Vagina (tissue), 2 donors: Measurements from ENCODE around the gene FBXO10.

Source experiments
- CTCF ChIP-seq, 3 experiments: fragments of 450-650 bp in 2 of 3; fragments of 200-600 bp in 1 of 3; sonication (generic) in 1 of 3; IDR thresholded peaks; one replicate each; pipeline ENCODE4 v1.5.1; 2017 to 2019; ENCODE audit warnings: antibody characterized with exemption in 3 of 3, mild to moderate bottlenecking in 2 of 3, moderate library complexity in 2 of 3
- POLR2A ChIP-seq, 2 donors: fragments of 450-650 bp; IDR thresholded peaks; one replicate each; pipeline ENCODE4 v1.6.1; 2017; ENCODE audit warnings: antibody characterized with exemption in 2 of 2, mild to moderate bottlenecking in 2 of 2, moderate library complexity in 2 of 2
- POLR2AphosphoS5 ChIP-seq, 2 donors: sonication (generic); formaldehyde crosslinking; IDR thresholded peaks; one replicate each; pipeline ENCODE4 v1.9.0; 2017; ENCODE audit warnings: antibody characterized with exemption in 2 of 2, mild to moderate bottlenecking in 2 of 2, low read depth in 1 of 2; ENCODE audit not compliant: insufficient read depth in 1 of 2

GRCh38 chr9:37534412-37534811, 41.8 kb downstream of the FBXO10 start:
- no peak for TF ChIP-seq CTCF (IDR thresholded peaks at IDR 0.05)
- TF ChIP-seq POLR2A (IDR thresholded peaks at IDR 0.05): no peak
- no peak for TF ChIP-seq POLR2AphosphoS5 (IDR thresholded peaks at IDR 0.05; ENCODE audit: insufficient read depth in 1 of 2, low read depth in 1 of 2)
